ENCODE results near the gene HOXB6.

Gene HOXB6

GRCh38 chr17:48609033-48609432 lies 4.2 kb upstream of the HOXB6 start:
- DNase-seq: no peak

GRCh38 chr17:48608494-48608834 lies 3.7 kb upstream of the HOXB6 start:
- DNase-seq: no peak

- no peak for DNase-seq
Measured at GRCh38 chr17:48606892-48607614, 2.3 kb upstream of the HOXB6 start.

DNA sequence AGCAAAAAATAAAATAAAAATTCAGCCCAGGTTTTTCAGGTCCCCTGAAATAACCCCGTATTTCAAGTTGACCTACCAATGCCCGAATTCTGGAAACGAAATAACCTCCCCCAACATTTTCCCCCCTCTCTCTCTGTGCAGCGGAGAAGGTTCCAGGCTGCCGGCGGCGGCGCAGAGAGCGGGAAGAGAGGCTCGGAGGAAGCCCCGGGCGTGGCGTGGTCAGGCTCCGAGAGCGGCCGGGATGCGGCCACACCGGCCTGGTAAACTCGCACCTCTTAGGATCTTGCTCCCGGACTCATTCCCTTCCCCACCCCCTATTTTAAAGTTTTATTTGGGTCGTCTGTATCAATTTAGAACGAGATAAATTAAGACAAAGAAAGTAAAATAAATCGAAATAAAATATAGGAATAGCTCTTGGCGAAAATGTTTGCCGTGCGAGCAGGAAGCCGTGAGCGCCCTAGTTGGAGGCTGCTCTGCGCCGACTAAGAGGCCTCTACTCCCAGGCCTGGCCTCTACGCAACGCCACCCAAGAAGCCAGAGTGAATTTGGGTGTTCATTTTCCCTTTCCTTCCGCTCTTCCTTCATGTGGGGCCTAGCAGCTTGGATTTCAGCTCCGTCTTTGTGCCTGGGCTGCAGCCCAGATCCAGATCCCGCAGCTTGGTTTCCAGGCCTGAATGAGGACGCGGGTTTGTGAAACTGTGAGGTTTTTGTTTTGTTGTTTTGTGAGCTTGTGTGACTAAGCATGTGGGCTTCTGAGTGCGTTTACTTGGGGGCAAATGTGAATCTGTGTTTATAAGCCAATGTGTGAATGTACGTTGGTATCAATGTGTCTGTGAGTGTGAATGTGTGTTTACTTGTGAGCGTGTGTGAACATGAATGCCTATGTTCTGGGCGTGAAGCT lies 1.5 kb upstream of the HOXB6 start:
- no peak for DNase-seq

DNA sequence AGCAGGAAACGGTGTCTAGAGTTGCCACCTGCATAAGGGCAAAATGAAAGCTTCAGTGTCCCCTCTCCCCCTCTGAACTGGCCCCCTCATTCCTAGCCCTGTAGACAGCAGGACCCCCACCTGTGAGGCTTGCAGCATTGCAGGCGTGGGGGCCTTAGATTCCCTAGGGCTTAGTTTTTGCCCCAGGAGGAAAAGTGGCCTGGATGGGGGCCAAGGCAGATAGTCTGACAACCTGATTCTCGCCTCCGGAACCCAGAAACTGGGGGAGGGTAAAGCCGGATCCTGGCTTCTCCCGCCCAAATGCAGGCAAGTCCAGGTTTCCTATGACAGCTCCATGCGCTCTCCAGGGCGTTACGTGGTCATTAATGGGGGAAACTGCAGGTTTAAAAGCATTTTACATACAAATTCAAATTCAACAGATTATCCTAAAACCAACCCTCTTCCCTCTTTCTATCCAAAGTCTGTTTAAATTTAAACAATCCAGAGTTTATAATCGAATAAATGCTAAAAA lies 678 bp upstream of the HOXB6 start:
- no peak for DNase-seq

DNA sequence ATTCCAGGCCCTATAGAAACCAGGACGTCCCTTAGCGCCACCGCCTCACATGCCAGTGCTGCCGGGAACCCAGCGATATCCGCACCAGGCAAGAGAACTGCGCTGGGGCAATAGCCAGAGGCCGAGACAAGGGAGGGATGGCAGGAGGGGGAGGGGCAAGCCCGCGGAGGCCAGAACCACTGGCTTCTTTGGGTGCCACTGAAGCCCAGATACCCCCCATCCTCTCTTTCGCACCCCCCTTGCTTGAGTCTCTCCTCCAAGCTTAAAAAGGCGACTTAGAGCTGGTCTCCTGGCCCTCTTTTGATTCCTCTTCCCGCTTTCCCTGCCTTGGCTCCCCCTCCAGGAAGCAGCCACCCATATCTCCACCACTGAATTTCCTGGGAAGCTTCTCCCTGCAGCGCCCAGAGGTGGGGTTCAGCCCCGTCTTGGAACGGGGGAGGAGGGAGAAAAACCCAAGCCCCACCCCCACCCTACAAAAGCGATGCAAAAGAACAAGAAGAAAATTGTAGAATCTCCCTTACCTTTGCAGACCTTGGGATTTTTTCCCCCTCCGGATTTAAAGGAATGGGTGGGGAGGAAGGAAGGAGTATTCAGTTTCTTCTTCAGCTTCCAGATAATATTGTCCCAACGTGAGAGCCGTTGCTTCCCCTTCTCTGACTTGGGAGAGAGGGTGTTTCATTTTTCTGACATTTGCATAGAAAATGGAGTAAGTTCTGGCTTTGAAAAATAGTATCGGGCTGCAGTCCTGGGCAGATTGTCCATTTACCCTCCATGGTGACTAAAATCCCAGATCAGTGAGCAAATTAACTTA lies 622 bp downstream of the HOXB6 start:
- DNase-seq: no peak

GRCh38 chr17:48601539-48602425 lies 3.0 kb downstream of the HOXB6 start:
- no peak for DNase-seq

- no peak for DNase-seq
Measured at GRCh38 chr17:48601207-48601538, 3.6 kb downstream of the HOXB6 start.

GRCh38 chr17:48600244-48601098 lies 4.3 kb downstream of the HOXB6 start:
- no peak for DNase-seq

- DNase-seq: no peak
Measured at GRCh38 chr17:48599354-48599753, 5.4 kb downstream of the HOXB6 start.

- no peak for DNase-seq
Measured at GRCh38 chr17:48598736-48599135, 6.0 kb downstream of the HOXB6 start.

- peak; percentile 37 for DNase-seq
Measured at GRCh38 chr17:48597778-48598631, 6.8 kb downstream of the HOXB6 start.

- DNase-seq: no peak
Measured at GRCh38 chr17:48597528-48597777, 7.3 kb downstream of the HOXB6 start.

GRCh38 chr17:48596735-48597527 lies 7.9 kb downstream of the HOXB6 start:
- DNase-seq: no peak

DNA sequence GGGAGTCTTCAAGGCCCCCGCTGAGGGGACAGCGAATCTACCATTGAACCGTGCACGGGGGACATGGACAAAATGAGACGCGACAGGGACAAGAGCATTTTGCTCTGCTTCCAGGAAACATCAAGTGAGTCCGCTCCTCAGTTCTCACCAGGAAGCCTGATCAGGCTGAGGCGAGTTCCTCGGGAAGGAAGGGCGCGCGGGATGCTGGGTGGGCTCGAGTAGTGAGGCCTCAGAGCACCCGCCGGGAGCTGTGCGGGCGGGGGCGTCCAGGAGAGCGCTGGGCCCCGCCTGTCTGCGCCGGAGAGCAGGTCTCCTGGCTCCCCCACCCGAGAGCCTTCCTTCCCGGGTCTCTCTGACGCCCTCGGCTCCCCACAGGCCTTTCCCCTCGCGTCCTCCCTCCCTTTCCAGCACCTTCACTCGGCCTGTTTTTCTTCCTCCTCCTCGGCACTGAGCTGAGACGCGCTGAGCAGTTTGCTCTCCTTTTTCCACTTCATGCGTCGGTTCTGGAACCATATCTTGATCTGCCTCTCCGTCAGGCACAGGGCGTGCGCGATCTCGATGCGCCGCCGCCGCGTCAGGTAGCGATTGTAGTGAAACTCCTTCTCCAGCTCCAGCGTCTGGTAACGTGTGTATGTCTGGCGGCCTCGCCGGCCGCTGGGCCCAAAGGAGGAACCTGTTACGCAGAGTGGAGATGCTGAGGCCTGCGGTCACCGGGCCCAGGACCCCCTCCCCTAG lies 8.6 kb downstream of the HOXB6 start:
- no peak for DNase-seq

DNA sequence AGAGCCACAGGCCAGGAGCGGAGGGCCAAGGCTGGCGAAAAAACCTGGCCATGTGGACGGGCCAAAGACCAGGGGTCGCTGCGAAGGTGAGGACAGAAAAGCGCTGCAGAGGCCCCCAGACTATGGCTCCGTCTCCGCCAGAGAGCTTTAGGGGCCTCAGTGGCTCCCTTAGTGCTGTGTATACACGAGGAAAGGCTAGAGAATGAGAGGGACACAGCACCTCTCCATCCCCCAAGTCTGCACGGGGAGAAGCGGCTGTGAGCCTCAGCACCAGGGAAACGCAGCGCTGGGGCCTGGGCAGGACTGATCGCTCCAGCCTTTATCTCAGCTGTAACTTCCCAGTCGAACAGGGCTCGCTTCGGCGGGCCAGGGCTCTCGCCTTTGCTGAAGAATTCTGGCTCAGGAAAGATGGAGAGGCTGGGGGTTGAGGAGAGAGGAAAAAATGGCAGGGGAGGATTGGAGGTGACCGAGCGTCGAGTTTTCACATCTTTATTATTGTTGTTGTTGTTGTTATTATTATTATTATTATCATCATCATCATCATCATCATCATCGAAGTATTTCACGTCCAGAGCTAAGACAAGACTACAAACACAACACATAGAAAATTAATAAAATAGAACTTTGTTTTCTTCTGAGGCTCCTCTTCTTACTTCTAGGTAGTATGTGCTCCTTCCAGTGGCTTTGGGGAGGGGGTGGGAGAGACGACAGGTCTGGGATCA lies 9.3 kb downstream of the HOXB6 start:
- DNase-seq: no peak

GRCh38 chr17:48594538-48595277 lies 10.1 kb downstream of the HOXB6 start:
- no peak for DNase-seq

Measured in fibroblast of skin of scalp (primary cell).